Skeletal muscle tissue (tissue), 4 donors: ENCODE measurements around the gene IDH3A. TPM values are rescaled to one million over a fixed set of nuclear protein-coding genes. Genes with fewer than 3 reads are reported as not detected.
A peak's percentile ranks its signal among the peaks of the same experiment; 100 is the strongest.

Experiments used
- H3K27ac ChIP-seq: one replicate; pipeline ENCODE4 v1.7.0; 2013; ENCODE audit warnings: mild to moderate bottlenecking, low read depth, low read length, inconsistent platforms
- H3K27me3 ChIP-seq, 3 donors: one replicate each; pipeline ENCODE4 v1.7.0; 2013; ENCODE audit warnings: low read length in 3 of 3; ENCODE audit not compliant: control insufficient read depth in 3 of 3, insufficient read depth in 3 of 3
- H3K36me3 ChIP-seq, 3 donors: one replicate each; pipeline ENCODE4 v1.7.0; 2013; ENCODE audit warnings: low read length in 3 of 3; ENCODE audit not compliant: control insufficient read depth in 3 of 3, insufficient read depth in 3 of 3
- H3K4me1 ChIP-seq, 3 donors: one replicate each; pipeline ENCODE4 v1.7.0; 2013; ENCODE audit warnings: low read length in 3 of 3, mild to moderate bottlenecking in 3 of 3; ENCODE audit not compliant: control insufficient read depth in 3 of 3, insufficient read depth in 3 of 3
- H3K4me3 ChIP-seq, 3 donors: one replicate each; pipeline ENCODE4 v1.7.0; 2013; ENCODE audit warnings: low read length in 3 of 3
- H3K9ac ChIP-seq, 3 donors: one replicate each; pipeline ENCODE4 v1.7.0; 2013; ENCODE audit warnings: low read length in 3 of 3, mild to moderate bottlenecking in 3 of 3, moderate library complexity in 2 of 3, low read depth in 1 of 3
- H3K9me3 ChIP-seq, 3 donors: one replicate each; pipeline ENCODE4 v1.7.0; 2013; ENCODE audit warnings: low read length in 3 of 3; ENCODE audit not compliant: control insufficient read depth in 3 of 3
- total RNA-seq: library from RNA; depleted of rRNA; stranded (reverse); fragments of >200 nt; gene quantifications from one replicate; pipeline ENCODE4 v1.2.3, GENCODE V29; 2014
- donor health status: Osteomylitis.

IDH3A gene
- total RNA-seq, 1 donor from 2014 or later = 25.1 TPM

GRCh38 chr15:78213956-78214355 lies 64.8 kb downstream of the IDH3A start:
- Histone ChIP-seq H3K9me3 (no peaks in the 10 kb centered on the region), H3K27me3 (no peaks in the 10 kb centered on the region), H3K4me3 (no peak overlapping the region), H3K9ac (no peak overlapping the region), H3K36me3 (no peaks in the 10 kb centered on the region), H3K4me1 (peaks cover 41 to 63% (median 57%) of the 10 kb centered on the region in 3 donors), H3K27ac (no peak overlapping the region)

- peaks cover 24 to 46% (median 41%) of the 10 kb centered on the region in 3 donors for H3K4me1 ChIP-seq
- H3K4me3 ChIP-seq = peak overlapping the region in 2 of 3 donors; percentile 7 to 15
- peaks cover 0 to under 1% (median 0%) of the 10 kb centered on the region in 3 donors for H3K27me3 ChIP-seq
- no peaks in the 10 kb centered on the region for H3K9me3 ChIP-seq
- H3K27ac ChIP-seq = peak overlapping the region; percentile 64
- no peaks in the 10 kb centered on the region for H3K36me3 ChIP-seq
- no peak overlapping the region for H3K9ac ChIP-seq
Observed at GRCh38 chr15:78216276-78217104, 67.3 kb downstream of the IDH3A start.

GRCh38 chr15:78220713-78221112 lies 71.6 kb downstream of the IDH3A start:
- Histone ChIP-seq H3K9ac (no peak overlapping the region), H3K27me3 (peaks cover 0 to 2% (median 0%) of the 10 kb centered on the region in 3 donors), H3K4me1 (peaks cover 11 to 15% (median 12%) of the 10 kb centered on the region in 3 donors), H3K4me3 (no peak overlapping the region), H3K36me3 (no peaks in the 10 kb centered on the region), H3K27ac (no peak overlapping the region), H3K9me3 (peaks cover 0 to under 1% (median 0%) of the 10 kb centered on the region in 3 donors)

Other genes with a start within 250 kb of the IDH3A start
- gene TBC1D2B, start 71.7 kb upstream of the IDH3A start, total RNA-seq = 30.3 TPM
- gene SH2D7, start 56.8 kb upstream of the IDH3A start, total RNA-seq = not detected
- 6.3 TPM for gene CIB2, start 17.9 kb upstream of the IDH3A start, total RNA-seq
- under 0.01 TPM for gene ACSBG1, start 85.2 kb downstream of the IDH3A start, total RNA-seq
- gene DNAJA4, start 115.2 kb downstream of the IDH3A start, total RNA-seq = 22.4 TPM
- 56.9 TPM for gene SKIC8, start 150.2 kb downstream of the IDH3A start, total RNA-seq
- gene CRABP1, start 191.0 kb downstream of the IDH3A start, total RNA-seq = 8.9 TPM